Hepatic stellate cell (primary cell): ENCODE results near the gene CDKAL1.
"Not testable (repeated sequence)": the region's sequence is repeated elsewhere in the genome, so short reads cannot be mapped to it uniquely, and the experiment has no call there.

Experiments
- DNase-seq: peaks from one replicate; pipeline ENCODE4 v3.0.0; 2011; ENCODE audit warnings: low spot score

The CDKAL1 gene

GRCh38 chr6:20924094-20924493 is 389.8 kb downstream of the CDKAL1 start:
- DNase-seq = not testable (repeated sequence)

DNA sequence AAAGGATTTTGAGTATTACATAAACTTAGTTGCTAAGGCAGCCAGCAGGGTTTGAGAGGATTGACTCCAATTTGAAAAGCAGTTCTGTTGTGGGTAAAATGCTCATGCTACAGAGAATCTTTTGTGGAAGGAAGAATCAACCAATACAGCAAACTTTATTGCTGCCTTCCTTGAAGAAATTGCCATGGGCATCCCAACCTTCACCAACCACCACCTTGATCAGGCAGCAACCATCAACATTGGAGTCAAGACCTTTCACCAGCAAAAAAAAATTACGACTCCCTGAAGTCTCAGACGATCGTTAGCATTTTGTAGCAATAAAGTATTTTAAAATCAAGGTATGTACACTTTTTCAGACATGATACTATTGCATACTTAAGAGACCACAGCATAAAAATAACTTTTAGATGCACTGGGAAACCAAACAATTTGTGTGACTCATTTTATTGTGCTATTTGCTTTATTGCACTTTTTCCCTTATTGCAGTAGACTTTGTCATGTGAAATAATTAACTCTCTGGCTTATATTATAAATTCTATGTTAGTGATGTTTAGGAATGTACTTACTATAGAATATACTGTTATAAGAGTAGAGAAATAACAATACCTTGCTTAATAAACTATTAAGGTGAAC is 390.8 kb downstream of the CDKAL1 start:
- no peak for DNase-seq

- no peak for DNase-seq
Measured at GRCh38 chr6:20927130-20927860, 393.0 kb downstream of the CDKAL1 start.

- no peak for DNase-seq
Measured at GRCh38 chr6:20929283-20929682, 395.0 kb downstream of the CDKAL1 start.

DNA sequence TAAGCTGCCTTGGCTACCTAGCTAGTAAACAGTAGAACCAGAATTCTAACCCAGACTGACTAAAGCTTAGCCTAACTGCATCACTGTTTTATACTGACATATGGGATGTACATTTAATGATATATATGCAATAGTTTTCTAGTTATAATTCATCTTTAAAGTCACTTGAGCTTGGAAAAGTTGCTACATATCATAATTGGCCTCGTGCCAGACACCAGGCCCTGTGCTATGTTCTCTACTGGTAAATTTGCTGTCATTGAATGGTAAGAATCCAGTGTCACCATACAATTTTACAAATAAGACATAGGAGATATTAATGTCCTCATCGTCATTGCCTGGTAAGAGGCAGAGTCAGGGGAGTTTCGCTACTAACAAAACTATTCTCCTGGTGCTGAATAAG is 396.8 kb downstream of the CDKAL1 start:
- no peak for DNase-seq

DNA sequence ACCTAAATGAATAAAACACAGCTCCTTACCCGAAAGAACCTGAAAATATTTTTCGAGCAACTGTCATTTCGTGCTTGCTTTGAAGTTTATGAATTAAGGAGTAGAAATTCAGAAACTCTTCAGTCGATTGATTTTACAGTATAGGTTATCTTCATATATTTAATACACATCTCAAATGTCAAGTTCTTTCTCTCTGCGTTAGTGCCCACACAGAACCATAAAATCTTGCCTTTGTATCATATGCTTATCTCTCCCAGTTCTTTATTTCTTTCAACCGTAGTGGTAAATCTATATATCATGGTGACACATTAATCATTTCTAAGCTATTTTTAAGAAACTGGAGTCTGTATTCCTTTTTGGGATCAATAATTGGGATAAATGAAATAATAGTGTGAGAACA is 397.5 kb downstream of the CDKAL1 start:
- DNase-seq = no peak

DNA sequence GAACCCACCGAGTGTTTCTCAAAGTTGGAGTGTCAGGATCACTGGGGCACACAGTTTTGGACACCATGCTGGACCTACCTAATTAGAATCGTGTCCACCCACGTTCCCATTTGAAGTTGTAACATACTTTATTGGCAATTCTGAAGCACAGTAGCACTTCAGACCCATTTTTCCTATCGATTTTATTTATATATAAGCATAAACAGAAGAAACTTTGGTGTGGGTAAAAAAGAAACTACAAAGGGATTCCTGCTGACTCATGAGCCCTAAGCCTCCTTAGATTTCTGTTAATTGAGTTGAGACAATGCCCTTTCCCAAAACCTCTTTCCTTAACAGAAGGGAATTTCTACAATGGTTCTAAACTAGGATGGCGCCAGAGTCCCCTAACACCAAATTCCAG is 398.0 kb downstream of the CDKAL1 start:
- no peak for DNase-seq

GRCh38 chr6:20933057-20933788 is 399.0 kb downstream of the CDKAL1 start:
- no peak for DNase-seq

- DNase-seq = no peak
Measured at GRCh38 chr6:20936949-20937348, 402.7 kb downstream of the CDKAL1 start.

DNA sequence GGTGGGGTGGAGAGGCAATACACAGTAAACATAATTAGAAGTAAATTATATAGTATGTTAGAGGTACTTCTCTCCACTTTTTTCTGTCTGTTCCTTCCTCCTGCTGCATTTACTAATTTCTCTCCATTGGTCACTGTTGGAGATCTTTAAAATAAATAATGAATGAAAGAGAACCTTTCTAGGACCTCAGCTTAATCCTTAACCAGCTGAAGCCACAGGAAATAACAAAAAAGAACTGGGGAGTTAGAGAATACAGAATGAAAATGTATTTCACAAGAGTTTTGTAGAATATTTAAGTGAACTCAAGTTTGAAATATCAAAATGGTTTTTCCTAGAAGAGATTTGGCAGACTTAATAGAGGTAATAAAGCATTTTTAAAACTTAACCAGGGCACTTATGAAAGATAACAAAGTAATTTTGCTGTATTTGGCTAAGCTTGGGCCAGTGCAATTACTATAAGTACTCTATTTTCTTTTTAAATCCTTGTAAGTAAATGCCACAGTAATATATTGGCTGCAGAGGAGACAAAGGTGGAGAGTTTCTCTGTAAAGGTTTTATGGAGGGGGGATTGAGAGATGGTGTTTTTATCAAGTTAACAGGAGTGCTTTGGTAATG is 405.0 kb downstream of the CDKAL1 start:
- no peak for DNase-seq

- DNase-seq = no peak
Measured at GRCh38 chr6:20943040-20943627, 408.9 kb downstream of the CDKAL1 start.

GRCh38 chr6:20943922-20944321 is 409.7 kb downstream of the CDKAL1 start:
- DNase-seq = no peak

GRCh38 chr6:20946022-20946421 is 411.8 kb downstream of the CDKAL1 start:
- peak; percentile 13 for DNase-seq

DNA sequence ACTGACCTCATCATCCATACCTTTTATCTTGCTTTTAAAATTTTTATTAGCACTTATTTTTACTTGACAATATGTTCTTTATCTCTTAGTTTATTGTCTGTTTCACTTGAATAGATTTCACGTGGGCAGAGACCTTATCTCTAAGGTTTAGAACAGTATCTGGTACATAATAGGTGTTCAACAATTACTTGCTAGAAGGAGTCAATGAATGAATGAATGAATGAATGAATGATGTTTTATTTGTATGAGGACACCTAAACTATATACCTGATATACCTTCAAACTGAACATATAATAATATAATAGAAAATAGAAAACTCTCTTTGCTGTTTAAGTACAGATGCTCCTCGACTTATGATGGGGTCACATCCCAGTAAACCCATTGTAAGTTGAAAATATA is 412.6 kb downstream of the CDKAL1 start:
- no peak for DNase-seq

DNA sequence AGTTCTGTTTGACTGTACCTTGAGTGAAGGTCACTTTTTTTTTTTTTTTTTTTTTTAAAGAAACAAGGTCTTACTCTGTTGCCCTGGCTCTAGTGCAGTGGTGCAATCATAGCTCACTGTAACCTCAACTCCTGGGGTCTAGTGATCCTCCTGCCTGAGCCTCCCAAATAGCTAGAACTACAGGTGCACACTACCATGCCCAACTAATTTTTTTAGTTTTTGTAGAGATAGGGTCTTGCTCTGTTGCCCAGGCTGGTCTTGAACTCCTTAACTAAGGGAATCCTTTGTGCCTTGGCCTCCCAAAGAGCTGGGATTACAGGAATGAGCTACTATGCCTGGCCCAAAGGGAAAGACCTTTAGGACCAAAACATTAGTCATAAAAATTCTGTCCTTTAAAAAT is 413.7 kb downstream of the CDKAL1 start:
- no peak for DNase-seq

DNA sequence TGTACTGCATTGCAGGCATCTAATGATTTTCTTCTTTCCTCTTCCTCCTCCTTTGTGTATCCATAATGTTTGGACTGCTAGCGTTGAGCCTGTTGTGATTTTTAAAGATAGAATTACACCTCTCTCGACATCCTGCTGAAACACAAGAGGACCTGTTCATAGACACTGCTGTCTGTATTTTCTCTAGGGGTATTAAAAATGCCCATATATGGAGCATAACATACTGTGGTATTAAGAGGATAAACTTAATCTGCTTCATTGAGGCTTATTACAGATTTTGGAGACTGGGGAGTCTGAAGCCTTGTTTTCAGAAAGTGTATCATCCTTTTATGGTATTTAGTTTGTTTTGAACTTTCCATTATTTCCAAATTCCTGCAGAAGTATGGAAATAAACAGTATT is 414.3 kb downstream of the CDKAL1 start:
- no peak for DNase-seq

- no peak for DNase-seq
Measured at GRCh38 chr6:20949138-20949537, 414.9 kb downstream of the CDKAL1 start.

DNA sequence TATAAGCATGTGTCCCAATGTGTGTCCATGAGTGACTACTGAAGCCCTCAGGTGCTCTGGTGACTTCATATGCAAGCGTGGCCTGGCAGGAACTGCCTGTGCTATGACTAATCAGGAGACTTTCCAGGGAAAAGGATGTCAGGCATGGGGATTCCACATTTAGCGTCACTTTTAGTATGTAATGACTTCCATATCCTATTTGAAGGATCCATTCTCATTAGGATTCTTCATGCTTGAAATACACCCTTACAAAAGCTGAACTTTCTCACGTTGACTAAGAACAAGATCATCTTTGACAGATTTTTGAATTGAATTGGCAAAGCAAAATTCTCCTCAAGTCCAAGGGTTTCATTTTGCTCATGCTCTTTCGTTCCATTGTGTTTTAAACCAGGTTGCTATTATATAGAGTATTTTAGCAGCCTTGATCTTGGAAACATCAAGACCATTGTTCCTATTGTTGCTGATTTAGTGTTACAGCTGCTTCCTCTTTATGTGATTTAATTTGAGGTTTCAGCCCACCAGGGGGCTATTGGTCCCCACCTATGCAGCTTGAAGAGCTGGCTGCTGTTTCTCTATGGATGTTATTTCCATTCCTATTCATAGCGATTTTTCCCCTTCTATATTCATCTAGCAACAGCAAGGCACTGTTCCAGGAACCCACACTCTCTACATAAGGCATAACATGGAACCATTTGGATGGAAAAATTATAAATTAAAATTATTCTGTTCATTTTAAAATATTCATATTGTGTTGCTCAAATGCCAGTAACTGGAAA is 418.6 kb downstream of the CDKAL1 start:
- DNase-seq = peak; percentile 19

DNA sequence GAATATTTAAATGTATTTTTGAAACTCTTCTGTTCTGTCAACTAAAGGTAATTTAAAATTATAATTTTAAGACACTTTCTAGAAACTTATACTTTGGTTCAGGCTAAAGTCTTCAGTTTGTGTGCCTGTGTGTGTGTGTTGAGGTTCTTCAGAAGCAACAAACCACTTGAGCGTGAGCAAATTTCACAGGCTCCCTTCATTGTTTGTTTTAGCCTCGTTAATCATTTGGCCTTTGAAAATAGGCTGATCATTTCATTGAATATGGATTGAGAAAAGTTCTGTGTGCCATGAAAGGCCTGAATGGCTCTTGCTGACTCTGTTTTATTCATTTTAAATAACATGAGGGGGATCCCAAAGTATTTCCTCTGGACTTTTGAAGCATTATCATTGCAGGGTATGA is 420.1 kb downstream of the CDKAL1 start:
- DNase-seq = no peak

DNA sequence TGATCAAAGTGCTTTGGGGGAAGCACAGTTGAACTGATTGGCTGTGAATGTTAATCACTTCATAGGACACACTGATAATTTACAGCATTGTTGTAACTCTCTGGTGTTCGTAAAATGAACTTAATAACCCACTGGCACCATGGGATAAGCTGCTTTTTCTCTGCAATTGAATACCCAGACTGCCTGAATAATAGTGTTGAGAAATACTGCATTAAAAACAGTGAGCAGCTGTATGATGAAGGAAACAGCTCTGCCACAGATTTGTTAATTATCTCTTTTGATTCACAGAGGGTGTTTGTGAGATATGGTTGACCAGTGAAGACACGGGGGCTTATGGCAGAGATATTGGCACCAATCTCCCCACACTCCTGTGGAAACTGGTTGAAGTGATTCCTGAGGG is 420.9 kb downstream of the CDKAL1 start:
- DNase-seq = no peak

DNA sequence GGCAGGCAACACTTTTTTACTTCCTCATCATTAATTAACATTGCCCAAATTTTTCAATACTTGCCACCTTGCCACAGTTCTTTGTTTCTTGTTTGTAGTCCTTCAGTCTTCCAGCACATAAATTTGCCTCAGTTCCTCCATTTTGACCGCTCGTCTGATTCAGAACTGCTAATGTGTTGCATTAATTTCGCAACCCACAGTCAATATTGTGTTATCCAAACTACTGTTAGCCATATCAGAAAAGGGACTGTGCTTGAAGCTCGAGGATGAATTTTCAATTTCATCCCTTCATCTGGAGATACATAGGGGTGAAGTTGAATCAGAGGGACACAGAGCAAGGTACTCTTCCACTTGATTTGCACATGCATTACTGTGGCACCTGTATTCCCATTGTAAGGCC is 421.5 kb downstream of the CDKAL1 start:
- DNase-seq = no peak

GRCh38 chr6:20960067-20960466 is 425.8 kb downstream of the CDKAL1 start:
- DNase-seq = no peak
